Activated CD4-positive, alpha-beta memory T cell treated with anti-CD3 and anti-CD28 coated beads for 36 hours (primary cell): ENCODE results near the gene LOXHD1. TPM values are rescaled to one million over a fixed set of nuclear protein-coding genes. Genes with fewer than 3 reads are reported as not detected.

Experiments used
- CTCF ChIA-PET: fragments of 350-600 bp; sonication (Branson Sonifier 250); formaldehyde crosslinking; loops from one replicate; lab custom pipeline; 2021; ENCODE audit warnings: antibody characterized with exemption, inconsistent platforms; lab: Charles Lee
- POLR2A ChIA-PET: fragments of 350-600 bp; sonication (Branson Sonifier 250); formaldehyde crosslinking; loops from one replicate; lab custom pipeline; 2021; ENCODE audit warnings: antibody characterized with exemption; lab: Charles Lee
- DNase-seq: peaks from one replicate; pipeline ENCODE4 v3.0.0-alpha.2; 2020
- H3K27ac Mint-ChIP-seq: one replicate; pipeline ENCODE4 v1.8.0; 2021; ENCODE audit warnings: mixed read lengths
- H3K27me3 Mint-ChIP-seq: one replicate; pipeline ENCODE4 v1.8.0; 2021; ENCODE audit warnings: mixed read lengths
- H3K36me3 Mint-ChIP-seq: one replicate; pipeline ENCODE4 v1.8.0; 2021; ENCODE audit warnings: mixed read lengths
- H3K4me1 Mint-ChIP-seq: one replicate; pipeline ENCODE4 v1.8.0; 2021; ENCODE audit warnings: low read depth, mixed read lengths
- H3K4me3 Mint-ChIP-seq: one replicate; pipeline ENCODE4 v1.8.0; 2021; ENCODE audit warnings: mild to moderate bottlenecking, mixed read lengths
- H3K9me3 Mint-ChIP-seq: one replicate; pipeline ENCODE4 v1.8.0; 2021; ENCODE audit warnings: mixed read lengths
- intact Hi-C: fragments of 100-400 bp; cut with micrococcal nuclease; formaldehyde crosslinking; loops from one replicate; pipeline ENCODE4 v1.15.1; 2023
- total RNA-seq, 2 experiments: library from RNA; stranded (reverse); gene quantifications; one replicate each; pipeline ENCODE4 v1.2.3, GENCODE V29; 2021

The LOXHD1 gene
- total RNA-seq, 2 experiments from 2014 or later, result 0.05 TPM; not detected in 1

DNA sequence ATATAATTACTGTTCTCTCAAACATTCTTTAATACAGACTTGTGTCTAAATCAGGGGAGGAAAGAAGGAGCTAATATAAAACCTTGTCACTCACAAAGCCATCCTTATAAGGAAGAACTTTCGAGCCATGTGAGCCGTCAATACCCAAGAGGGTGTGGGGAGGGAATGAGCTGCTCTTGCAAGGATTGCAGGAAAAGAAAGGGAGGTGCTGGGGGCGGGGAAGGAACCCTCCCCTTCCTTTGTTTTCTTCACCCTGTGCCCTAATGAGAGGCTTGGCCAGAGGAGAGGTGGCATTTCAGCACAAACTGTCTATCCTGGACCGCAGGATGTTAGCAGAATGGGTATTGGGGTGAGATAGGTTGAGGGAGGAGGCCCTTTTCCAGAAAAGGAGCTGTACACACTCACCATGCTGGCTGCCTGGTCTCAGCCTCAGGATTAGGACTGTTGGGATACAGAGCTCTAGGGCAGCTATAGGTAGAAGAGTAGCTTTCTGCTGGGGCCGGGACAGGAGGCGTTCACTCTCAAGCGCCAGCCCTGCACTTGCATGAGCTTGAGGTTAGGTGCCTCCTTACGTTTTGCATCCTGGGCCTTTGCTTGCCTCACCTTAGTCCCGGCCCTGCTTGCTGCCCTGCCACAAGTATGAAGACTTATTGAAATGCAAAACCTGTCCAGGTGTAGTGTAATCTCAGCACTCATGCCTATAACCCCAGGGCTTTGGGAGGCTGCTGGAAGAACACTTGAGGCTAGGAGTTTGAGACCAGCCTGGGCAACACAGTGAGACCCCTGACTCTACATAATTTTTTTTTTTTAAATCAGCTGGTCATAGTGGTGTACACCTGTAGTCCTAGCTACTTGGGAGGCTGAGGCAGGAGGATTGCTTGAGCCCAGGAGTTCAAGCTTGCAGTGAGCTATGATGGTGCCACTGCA, 190.5 kb downstream of the LOXHD1 start:
- Mint-ChIP-seq H3K9me3 (no peaks in the 10 kb centered on the region), H3K4me1 (no peaks in the 10 kb centered on the region), H3K27me3 (no peaks in the 10 kb centered on the region), H3K36me3 (no peaks in the 10 kb centered on the region), H3K27ac (no peak overlapping the region), H3K4me3 (no peak overlapping the region)
- POLR2A ChIA-PET, result no interaction called here
- CTCF ChIA-PET, result interaction anchor here (1.1 kb wide), 1 partner anchor 14 kb away, joined by 3 read pairs; no protein-coding TSS in a partner anchor
- no peak for DNase-seq
- intact Hi-C loops, result no loop called here

DNA sequence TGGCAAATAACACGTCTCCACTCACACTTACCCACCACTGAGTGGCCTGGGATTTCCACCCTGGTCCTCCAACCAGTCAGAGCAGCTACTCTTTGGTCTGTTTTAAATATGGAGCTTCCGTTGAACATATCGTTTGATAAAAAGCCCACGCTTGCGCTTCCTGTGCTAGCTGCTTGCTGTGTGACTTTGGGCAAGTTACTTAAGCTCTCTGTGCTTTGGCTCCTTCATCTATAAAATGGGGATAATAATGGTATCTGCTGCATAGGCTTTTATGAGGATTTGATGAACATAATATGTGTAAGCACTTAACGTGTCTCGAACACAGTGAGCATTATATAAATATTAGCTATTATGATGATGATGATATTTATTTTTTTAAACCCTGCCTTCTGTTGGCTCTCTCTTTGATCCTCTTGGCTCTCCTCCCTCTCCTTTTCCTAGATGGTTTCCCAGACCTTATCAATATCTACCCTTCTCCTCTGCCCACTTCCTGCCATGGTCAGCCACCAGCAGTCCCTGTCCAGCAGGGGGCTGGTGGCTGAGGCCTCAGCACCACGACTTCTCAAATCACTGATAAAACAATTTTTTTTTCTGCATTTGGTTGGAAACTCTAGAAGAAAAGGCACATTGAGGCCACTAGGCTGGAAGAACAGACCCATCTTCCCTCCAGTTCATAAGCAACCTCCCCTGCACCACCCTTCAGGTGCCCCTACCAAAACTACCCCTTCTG, 191.9 kb downstream of the LOXHD1 start:
- ChIA-PET POLR2A (no interaction called here), CTCF (interaction anchor here (1.9 kb wide), 1 partner anchor 184 kb away, joined by 5 read pairs; no protein-coding TSS in a partner anchor)
- Mint-ChIP-seq H3K9me3 (no peaks in the 10 kb centered on the region), H3K36me3 (no peaks in the 10 kb centered on the region), H3K27ac (no peak overlapping the region), H3K27me3 (no peaks in the 10 kb centered on the region), H3K4me3 (no peak overlapping the region), H3K4me1 (no peaks in the 10 kb centered on the region)
- intact Hi-C loops, result no loop called here
- DNase-seq, result no peak

DNA sequence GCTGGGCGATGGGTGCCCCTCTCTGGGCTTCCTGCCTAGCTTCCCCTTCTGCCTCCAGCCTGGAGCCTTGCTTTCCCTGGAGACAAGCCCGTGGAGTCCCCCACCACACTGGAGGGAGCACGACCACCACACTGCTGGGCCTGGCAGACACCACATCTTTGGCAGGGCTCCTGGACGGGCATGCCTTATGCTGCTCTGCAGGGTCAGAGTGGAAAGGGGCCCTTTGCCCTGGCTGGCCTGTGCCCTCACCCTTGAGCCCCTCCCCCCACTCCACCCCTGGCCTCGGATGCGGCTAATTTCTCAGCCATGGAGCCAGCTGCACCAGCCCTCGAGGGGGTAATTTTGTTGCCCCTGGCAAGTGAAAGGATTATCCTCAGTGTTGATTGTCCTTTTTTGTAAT, 194.5 kb downstream of the LOXHD1 start:
- DNase-seq, result no peak
- intact Hi-C loops, result no loop called here
- Mint-ChIP-seq H3K4me1 (no peaks in the 10 kb centered on the region), H3K9me3 (no peaks in the 10 kb centered on the region), H3K27ac (no peak overlapping the region), H3K27me3 (no peaks in the 10 kb centered on the region), H3K4me3 (no peak overlapping the region), H3K36me3 (no peaks in the 10 kb centered on the region)
- POLR2A ChIA-PET, result no interaction called here
- CTCF ChIA-PET, result interaction anchor here (0.6 kb wide), 1 partner anchor 123 kb away, joined by 3 read pairs; no protein-coding TSS in a partner anchor

DNA sequence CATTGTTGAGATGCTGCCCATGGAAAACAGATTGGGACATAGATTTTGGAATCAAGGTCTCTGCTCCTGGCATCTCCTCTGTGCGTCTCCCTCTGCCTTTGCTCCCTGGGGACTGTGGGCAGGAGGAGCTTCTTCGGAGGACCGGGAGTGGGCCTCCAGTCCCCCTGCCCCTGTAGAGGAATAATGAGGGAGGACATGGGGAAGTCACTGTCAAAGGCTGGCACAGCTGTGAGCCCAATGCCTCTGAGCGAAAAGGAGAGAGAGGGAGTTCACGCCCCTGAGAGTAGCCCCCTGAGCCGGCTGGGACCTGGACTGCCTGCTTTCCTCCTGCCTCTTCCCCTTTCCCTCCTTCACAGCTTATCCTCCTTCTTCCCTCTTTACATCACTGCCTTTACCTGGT, 195.0 kb downstream of the LOXHD1 start:
- intact Hi-C loops, result no loop called here
- ChIA-PET CTCF (no interaction called here), POLR2A (no interaction called here)
- H3K36me3 Mint-ChIP-seq, result no peaks in the 10 kb centered on the region
- no peak for DNase-seq
- no peaks in the 10 kb centered on the region for H3K27me3 Mint-ChIP-seq
- no peak overlapping the region for H3K27ac Mint-ChIP-seq
- no peak overlapping the region for H3K4me3 Mint-ChIP-seq
- H3K4me1 Mint-ChIP-seq, result no peaks in the 10 kb centered on the region
- no peaks in the 10 kb centered on the region for H3K9me3 Mint-ChIP-seq

DNA sequence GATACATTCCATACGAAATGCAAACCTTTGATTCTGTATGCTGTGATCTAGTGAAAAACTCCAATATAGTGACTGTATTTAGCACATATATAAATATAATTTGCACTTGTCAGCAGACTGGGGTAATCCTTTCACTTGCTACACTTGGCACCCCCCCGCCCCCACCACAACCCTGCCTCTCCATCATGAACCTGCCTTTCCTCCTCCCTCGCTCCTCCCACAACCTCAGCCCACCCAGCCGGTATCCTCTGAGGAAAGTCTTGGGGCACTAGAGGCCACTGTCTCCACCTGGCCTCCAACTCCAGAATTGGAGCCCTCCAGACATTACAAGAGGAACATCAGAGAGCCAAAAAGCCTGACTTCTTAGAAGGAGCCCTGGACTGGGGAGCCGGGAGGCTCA, 196.3 kb downstream of the LOXHD1 start:
- no peak overlapping the region for H3K4me3 Mint-ChIP-seq
- no peaks in the 10 kb centered on the region for H3K4me1 Mint-ChIP-seq
- intact Hi-C loops, result no loop called here
- no peaks in the 10 kb centered on the region for H3K9me3 Mint-ChIP-seq
- H3K36me3 Mint-ChIP-seq, result no peaks in the 10 kb centered on the region
- POLR2A ChIA-PET, result no interaction called here
- no peak for DNase-seq
- no peak overlapping the region for H3K27ac Mint-ChIP-seq
- CTCF ChIA-PET, result no interaction called here
- H3K27me3 Mint-ChIP-seq, result no peaks in the 10 kb centered on the region

DNA sequence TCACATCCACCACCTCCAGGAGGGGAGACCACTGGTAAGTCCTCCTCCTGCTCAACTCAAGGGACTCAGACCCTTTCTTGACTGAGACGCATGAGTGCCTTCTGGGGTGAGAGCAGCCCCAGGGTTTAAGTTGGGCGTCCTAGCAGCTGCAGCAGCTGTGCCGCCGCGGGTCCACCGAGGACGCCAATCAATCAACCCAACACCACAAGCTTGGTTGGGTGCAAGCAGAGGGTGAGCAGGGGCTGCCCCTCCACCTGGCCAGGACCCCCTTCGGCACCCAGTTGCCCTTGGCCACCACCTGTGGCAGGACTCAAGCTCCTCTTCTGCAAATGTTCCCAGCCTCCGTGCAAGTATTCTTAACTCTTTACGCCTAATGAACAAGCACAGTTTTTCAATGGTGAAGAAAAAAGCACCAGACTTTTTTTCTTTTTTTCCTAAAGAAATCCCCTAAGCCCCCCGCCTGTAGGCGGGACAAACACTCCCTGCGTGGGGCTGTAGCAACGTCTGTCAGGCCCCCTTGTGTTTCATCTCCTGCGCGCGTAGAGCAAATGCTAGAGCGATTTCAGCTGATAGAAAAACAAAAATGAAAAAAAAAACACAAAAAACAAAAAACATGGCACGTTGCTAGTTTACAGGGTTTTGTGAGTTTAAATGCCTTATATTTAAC, 197.1 kb downstream of the LOXHD1 start:
- CTCF ChIA-PET, result no interaction called here
- POLR2A ChIA-PET, result no interaction called here
- H3K27me3 Mint-ChIP-seq, result no peaks in the 10 kb centered on the region

DNA sequence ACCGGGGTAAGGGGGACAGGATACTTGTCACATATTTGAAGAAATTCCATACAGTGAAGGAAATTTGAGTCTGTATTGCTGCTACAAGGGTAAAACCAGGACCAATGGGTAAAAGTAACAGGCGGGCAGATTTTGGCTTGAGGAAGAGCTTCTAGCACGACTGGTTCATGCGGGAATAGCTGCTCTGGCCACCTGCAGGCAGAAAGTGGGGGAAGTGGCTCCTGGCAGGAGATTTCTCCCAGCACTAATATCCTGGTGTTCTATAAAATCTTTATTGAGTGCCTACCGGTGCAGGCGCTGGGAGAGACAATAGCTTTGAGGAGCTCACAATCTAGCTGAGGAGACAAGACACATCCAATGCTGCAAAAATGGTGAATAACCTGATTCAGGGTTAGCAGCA, 198.5 kb downstream of the LOXHD1 start:
- no peak overlapping the region for H3K27ac Mint-ChIP-seq
- no peaks in the 10 kb centered on the region for H3K9me3 Mint-ChIP-seq
- H3K36me3 Mint-ChIP-seq, result no peaks in the 10 kb centered on the region
- POLR2A ChIA-PET, result no interaction called here
- H3K4me3 Mint-ChIP-seq, result no peak overlapping the region
- DNase-seq, result no peak
- no peaks in the 10 kb centered on the region for H3K4me1 Mint-ChIP-seq
- CTCF ChIA-PET, result interaction anchor here (1.3 kb wide), 1 partner anchor 177 kb away, joined by 3 read pairs; no protein-coding TSS in a partner anchor
- intact Hi-C loops, result no loop called here
- H3K27me3 Mint-ChIP-seq, result no peaks in the 10 kb centered on the region

More for the DNA sequence above, 197.1 kb downstream of the LOXHD1 start:
- no peak for DNase-seq
- H3K4me1 Mint-ChIP-seq, result no peaks in the 10 kb centered on the region
- H3K4me3 Mint-ChIP-seq, result no peak overlapping the region
- no peaks in the 10 kb centered on the region for H3K9me3 Mint-ChIP-seq
- H3K36me3 Mint-ChIP-seq, result no peaks in the 10 kb centered on the region
- intact Hi-C loops, result no loop called here
- no peak overlapping the region for H3K27ac Mint-ChIP-seq

DNA sequence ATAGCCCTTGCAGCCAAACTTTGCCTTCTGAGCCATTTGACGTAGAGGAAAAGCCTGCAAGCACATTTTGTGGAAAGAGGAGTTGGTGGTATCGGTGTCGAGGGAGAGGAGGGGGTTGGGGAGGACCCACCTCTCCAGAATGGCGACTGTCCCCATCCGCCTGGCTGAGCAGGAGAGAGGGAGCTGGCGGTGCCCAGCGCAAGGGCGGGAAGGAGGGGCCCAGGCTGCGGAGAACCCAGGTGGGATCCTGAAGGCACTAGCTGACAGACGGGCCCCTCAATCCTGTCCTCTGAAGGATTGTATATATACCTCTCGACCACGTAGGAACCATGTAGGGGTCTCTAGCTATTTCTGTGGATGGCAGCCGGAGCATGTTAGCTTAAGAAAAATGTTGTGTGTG, 200.3 kb downstream of the LOXHD1 start:
- no peak overlapping the region for H3K4me3 Mint-ChIP-seq
- no peak overlapping the region for H3K27ac Mint-ChIP-seq
- H3K27me3 Mint-ChIP-seq, result no peaks in the 10 kb centered on the region
- intact Hi-C loops, result no loop called here
- no peaks in the 10 kb centered on the region for H3K4me1 Mint-ChIP-seq
- no peak for DNase-seq
- H3K36me3 Mint-ChIP-seq, result no peaks in the 10 kb centered on the region
- POLR2A ChIA-PET, result no interaction called here
- CTCF ChIA-PET, result no interaction called here
- H3K9me3 Mint-ChIP-seq, result no peaks in the 10 kb centered on the region

DNA sequence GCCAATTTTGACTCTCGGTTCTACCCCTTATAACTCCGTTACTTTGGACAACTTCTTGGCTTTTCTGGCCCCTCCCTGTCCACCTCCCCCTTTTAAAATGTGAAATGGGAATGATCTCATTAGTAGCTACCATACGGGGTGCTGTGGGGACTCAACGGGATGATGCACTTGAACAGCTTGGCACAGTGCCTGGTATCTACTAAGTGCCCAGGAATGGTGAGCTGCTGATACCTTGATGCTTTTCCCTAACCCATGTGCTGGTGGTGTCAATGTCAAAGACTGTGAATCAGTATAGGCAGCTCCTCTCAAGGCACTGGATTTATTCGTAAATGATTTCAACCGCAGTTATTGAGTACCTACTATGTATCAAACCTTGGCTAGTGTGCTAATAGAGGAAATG, 204.2 kb downstream of the LOXHD1 start:
- no peaks in the 10 kb centered on the region for H3K36me3 Mint-ChIP-seq
- H3K27me3 Mint-ChIP-seq, result peaks cover 2% of the 10 kb centered on the region
- no peaks in the 10 kb centered on the region for H3K4me1 Mint-ChIP-seq
- ChIA-PET CTCF (no interaction called here), POLR2A (no interaction called here)
- intact Hi-C loops, result no loop called here
- no peak overlapping the region for H3K4me3 Mint-ChIP-seq
- H3K9me3 Mint-ChIP-seq, result no peaks in the 10 kb centered on the region
- H3K27ac Mint-ChIP-seq, result no peak overlapping the region
- no peak for DNase-seq

DNA sequence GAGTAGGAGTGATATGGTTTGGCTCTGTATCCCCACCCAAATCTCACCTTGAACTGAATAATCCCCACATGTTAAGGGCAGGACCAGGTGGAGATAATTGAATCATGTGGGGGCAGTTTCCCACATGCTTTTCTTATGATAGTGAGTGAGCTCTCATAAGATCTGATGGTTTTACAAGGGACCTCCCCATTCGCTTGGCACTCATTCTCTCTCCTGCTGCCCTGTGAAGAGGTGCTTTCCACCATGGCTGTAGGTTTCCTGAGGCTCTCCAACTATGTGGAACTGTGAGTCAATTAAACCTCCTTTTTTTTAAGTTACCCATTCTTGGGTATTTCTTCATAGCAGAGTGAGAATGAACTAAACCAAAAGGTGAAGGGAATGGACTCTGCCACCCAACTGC, 207.5 kb downstream of the LOXHD1 start:
- Mint-ChIP-seq H3K4me1 (no peaks in the 10 kb centered on the region), H3K36me3 (no peaks in the 10 kb centered on the region), H3K27ac (no peak overlapping the region), H3K9me3 (no peaks in the 10 kb centered on the region), H3K4me3 (no peak overlapping the region), H3K27me3 (peaks cover 5% of the 10 kb centered on the region)
- intact Hi-C loops, result no loop called here
- no peak for DNase-seq
- CTCF ChIA-PET, result no interaction called here
- POLR2A ChIA-PET, result no interaction called here

DNA sequence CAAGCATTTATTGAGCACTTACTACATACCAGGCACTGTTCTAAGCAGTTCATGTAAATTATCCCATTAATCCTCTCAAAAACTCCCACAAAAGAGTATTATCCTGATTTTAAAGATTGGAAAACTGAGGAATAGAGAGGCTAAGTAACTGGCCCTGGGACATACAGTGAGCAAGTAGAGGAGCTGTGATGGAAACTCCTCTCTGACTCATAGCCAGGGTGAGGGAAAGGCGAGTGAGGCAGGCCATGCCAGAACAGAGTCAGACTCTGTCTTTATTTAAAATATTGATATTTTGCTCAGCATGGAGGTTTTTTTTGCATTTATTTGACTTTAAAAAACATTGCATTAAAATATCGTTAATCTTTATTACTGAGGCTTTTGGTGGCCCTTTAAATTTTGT, 208.0 kb downstream of the LOXHD1 start:
- Mint-ChIP-seq H3K9me3 (no peaks in the 10 kb centered on the region), H3K36me3 (no peaks in the 10 kb centered on the region), H3K4me3 (no peak overlapping the region), H3K4me1 (no peaks in the 10 kb centered on the region), H3K27ac (no peak overlapping the region), H3K27me3 (peaks cover 5% of the 10 kb centered on the region)
- CTCF ChIA-PET, result interaction anchor here (0.7 kb wide), 1 partner anchor 276 kb away, joined by 3 read pairs; no protein-coding TSS in a partner anchor
- intact Hi-C loops, result no loop called here
- DNase-seq, result no peak
- POLR2A ChIA-PET, result no interaction called here

DNA sequence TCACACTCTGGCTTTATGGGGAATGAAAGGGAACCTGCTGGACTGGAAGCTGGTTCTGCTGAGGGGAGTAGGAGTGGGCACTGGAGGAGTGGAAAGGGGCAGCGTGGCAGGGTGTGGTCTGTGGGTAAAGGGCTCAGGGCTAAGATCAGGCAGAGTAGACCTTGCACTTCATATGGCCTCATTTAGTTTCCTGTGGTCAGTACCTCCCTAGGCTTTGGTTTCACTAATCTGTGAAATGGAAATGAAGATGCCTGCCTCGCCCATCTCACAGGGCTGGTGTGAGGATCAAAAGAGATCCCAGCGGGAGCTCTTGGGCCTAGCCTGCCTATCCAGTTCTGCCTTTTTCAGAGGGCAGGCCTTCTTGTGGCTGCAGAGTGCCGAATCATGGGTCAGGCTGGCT, 208.7 kb downstream of the LOXHD1 start:
- H3K27ac Mint-ChIP-seq, result no peak overlapping the region
- no peaks in the 10 kb centered on the region for H3K36me3 Mint-ChIP-seq
- DNase-seq, result no peak
- no peaks in the 10 kb centered on the region for H3K4me1 Mint-ChIP-seq
- ChIA-PET POLR2A (no interaction called here), CTCF (no interaction called here)
- peaks cover 5% of the 10 kb centered on the region for H3K27me3 Mint-ChIP-seq
- intact Hi-C loops, result no loop called here
- H3K9me3 Mint-ChIP-seq, result no peaks in the 10 kb centered on the region
- H3K4me3 Mint-ChIP-seq, result no peak overlapping the region
